ENCODE data around the gene GALR2.

GALR2 gene

GRCh38 chr17:76111956-76112355 is 37.4 kb downstream of the GALR2 start:
- ChIA-PET CTCF (interaction anchor here (0.6 kb wide), 1 partner anchor 124 kb away, joined by 3 read pairs; no protein-coding TSS in a partner anchor), POLR2A (interaction anchor here (1.0 kb wide), 1 partner anchor 78 kb away, joined by 3 read pairs; no protein-coding TSS in a partner anchor)
- TF ChIP-seq BHLHE40 (IDR thresholded peaks at IDR 0.05; ENCODE audit: borderline replicate concordance) (no peak), L3MBTL2 (conservative IDR thresholded peaks at IDR 0.05) (no peak), NFRKB (IDR thresholded peaks at IDR 0.05) (no peak), FOXK2 (IDR thresholded peaks at IDR 0.05) (no peak), FOXA1 (IDR thresholded peaks at IDR 0.05) (no peak), ELF4 (IDR thresholded peaks at IDR 0.05) (no peak), PKNOX1 (IDR thresholded peaks at IDR 0.05) (no peak), TARDBP (IDR thresholded peaks at IDR 0.05) (no peak), SP1 (IDR thresholded peaks at IDR 0.05) (no peak)
- DNase-seq (ENCODE audit: extremely low spot score), result no peak

- CTCF ChIA-PET, result interaction anchor here (0.7 to 1.5 kb wide), 2 partner anchors 101 to 164 kb away, joined by 3 to 6 read pairs; no protein-coding TSS in a partner anchor
- POLR2A ChIA-PET, result interaction anchor here (1.1 kb wide), 1 partner anchor 11 kb away, joined by 3 read pairs; no protein-coding TSS in a partner anchor
- no peak for DNase-seq (ENCODE audit: extremely low spot score)
- TF ChIP-seq SP1 (IDR thresholded peaks at IDR 0.05) (no peak), FOXA1 (IDR thresholded peaks at IDR 0.05) (no peak)
These were observed 40.7 kb downstream of the GALR2 start for GRCh38 chr17:76115138-76115754.

GRCh38 chr17:76119409-76120371 is 45.1 kb downstream of the GALR2 start:
- CTCF ChIA-PET, result interaction anchor here (0.6 to 1.7 kb wide), 6 partner anchors 62 to 168 kb away, joined by 3 to 10 read pairs (median 3); no protein-coding TSS in a partner anchor
- no peak for DNase-seq (ENCODE audit: extremely low spot score)
- POLR2A ChIA-PET, result interaction anchor here (0.5 to 1.7 kb wide), 4 partner anchors 11 to 168 kb away, joined by 3 read pairs; no protein-coding TSS in a partner anchor
- TF ChIP-seq TARDBP (IDR thresholded peaks at IDR 0.05) (no peak), NFRKB (IDR thresholded peaks at IDR 0.05) (no peak), ELF4 (IDR thresholded peaks at IDR 0.05) (no peak), HDGF (IDR thresholded peaks at IDR 0.05; ENCODE audit: borderline replicate concordance) (no peak), PKNOX1 (IDR thresholded peaks at IDR 0.05) (no peak), SP1 (IDR thresholded peaks at IDR 0.05) (no peak), BHLHE40 (IDR thresholded peaks at IDR 0.05; ENCODE audit: borderline replicate concordance) (no peak), L3MBTL2 (conservative IDR thresholded peaks at IDR 0.05) (no peak), FOXK2 (IDR thresholded peaks at IDR 0.05) (no peak), LEF1 (IDR thresholded peaks at IDR 0.05; ENCODE audit: borderline replicate concordance) (no peak), CTBP1 (IDR thresholded peaks at IDR 0.05; ENCODE audit: borderline replicate concordance) (no peak), FOXM1 (IDR thresholded peaks at IDR 0.05; ENCODE audit: borderline replicate concordance) (no peak), ZNF384 (IDR thresholded peaks at IDR 0.05) (no peak)

GRCh38 chr17:76120658-76121008 is 46.1 kb downstream of the GALR2 start:
- ChIA-PET CTCF (interaction anchor here (1.0 to 1.4 kb wide), 7 partner anchors 13 to 179 kb away, joined by 3 to 10 read pairs (median 4); no protein-coding TSS in a partner anchor), POLR2A (interaction anchor here (0.5 to 1.7 kb wide), 3 partner anchors 12 to 61 kb away, joined by 3 to 5 read pairs (median 3); no protein-coding TSS in a partner anchor)
- no peak for TF ChIP-seq LEF1 (IDR thresholded peaks at IDR 0.05; ENCODE audit: borderline replicate concordance)
- no peak for TF ChIP-seq FOXM1 (IDR thresholded peaks at IDR 0.05; ENCODE audit: borderline replicate concordance)
- no peak for TF ChIP-seq CTBP1 (IDR thresholded peaks at IDR 0.05; ENCODE audit: borderline replicate concordance)
- no peak for TF ChIP-seq SP1 (IDR thresholded peaks at IDR 0.05)
- no peak for TF ChIP-seq ZNF384 (IDR thresholded peaks at IDR 0.05)
- no peak for TF ChIP-seq SUZ12 (IDR thresholded peaks at IDR 0.05)
- TF ChIP-seq FOXK2 (IDR thresholded peaks at IDR 0.05), result no peak
- no peak for TF ChIP-seq HDGF (IDR thresholded peaks at IDR 0.05; ENCODE audit: borderline replicate concordance)
- no peak for TF ChIP-seq PKNOX1 (IDR thresholded peaks at IDR 0.05)
- no peak for TF ChIP-seq ARNT (IDR thresholded peaks at IDR 0.05)
- TF ChIP-seq TARDBP (IDR thresholded peaks at IDR 0.05), result no peak
- TF ChIP-seq BHLHE40 (IDR thresholded peaks at IDR 0.05; ENCODE audit: borderline replicate concordance), result no peak
- no peak for TF ChIP-seq L3MBTL2 (conservative IDR thresholded peaks at IDR 0.05)
- no peak for TF ChIP-seq NFRKB (IDR thresholded peaks at IDR 0.05)
- TF ChIP-seq FOXA1 (IDR thresholded peaks at IDR 0.05), result no peak
- no peak for TF ChIP-seq ELF4 (IDR thresholded peaks at IDR 0.05)
- no peak for DNase-seq (ENCODE audit: extremely low spot score)

- CTCF ChIA-PET, result interaction anchor here (0.6 to 2.0 kb wide), 11 partner anchors 12 to 275 kb away, joined by 3 to 17 read pairs (median 4); partner anchors contain the start of gene FOXJ1
- POLR2A ChIA-PET, result interaction anchor here (1.0 kb wide), 1 partner anchor 157 kb away, joined by 3 read pairs; no protein-coding TSS in a partner anchor
- DNase-seq (ENCODE audit: extremely low spot score), result no peak
- TF ChIP-seq LEF1 (IDR thresholded peaks at IDR 0.05; ENCODE audit: borderline replicate concordance) (no peak), HDGF (IDR thresholded peaks at IDR 0.05; ENCODE audit: borderline replicate concordance) (0 out of 2 replicates have a peak, but pooled peaks have one; percentile 7), L3MBTL2 (conservative IDR thresholded peaks at IDR 0.05) (no peak), FOXM1 (IDR thresholded peaks at IDR 0.05; ENCODE audit: borderline replicate concordance) (peak; percentile 52; the same call in 1 of the 2 replicates)
These were observed 47.4 kb downstream of the GALR2 start for GRCh38 chr17:76121932-76122430.

Measured in HEK293T (cell line).